OCI-LY1 (cell line): ENCODE measurements around the gene MIF4GD.

Source experiments
- H2AFZ ChIP-seq: fragments of 200-600 bp; sonication (generic), shearing (Covaris generic); 2 replicates; pipeline ENCODE4 v1.6.0; 2014; ENCODE audit warnings: antibody characterized with exemption, mild to moderate bottlenecking, low read length
- H3F3A ChIP-seq: fragments of 200-600 bp; sonication (generic), shearing (Covaris generic); 2 replicates; pipeline ENCODE4 v1.6.0; 2014; ENCODE audit warnings: mild to moderate bottlenecking, antibody characterized with exemption, low read length, moderate library complexity; ENCODE audit not compliant: insufficient read depth
- H3K27ac ChIP-seq: fragments of 200-600 bp; sonication (generic); 2 replicates; pipeline ENCODE4 v1.5.1; 2014; ENCODE audit warnings: low read length, mixed run types, mild to moderate bottlenecking, low read depth; ENCODE audit not compliant: poor library complexity, severe bottlenecking
- H3K27me3 ChIP-seq: fragments of 200-600 bp; sonication (generic); 2 replicates; pipeline ENCODE4 v1.6.0; 2014; ENCODE audit warnings: antibody characterized with exemption, mild to moderate bottlenecking, low read length, moderate library complexity; ENCODE audit not compliant: insufficient read depth
- H3K36me3 ChIP-seq: fragments of 200-600 bp; sonication (generic); 2 replicates; pipeline ENCODE4 v1.6.1; 2014; ENCODE audit warnings: mild to moderate bottlenecking, antibody characterized with exemption, low read length, moderate library complexity, mixed read lengths; ENCODE audit not compliant: insufficient read depth
- H3K4me1 ChIP-seq: fragments of 200-600 bp; sonication (generic); 2 replicates; pipeline ENCODE4 v1.5.1; 2014; ENCODE audit warnings: mild to moderate bottlenecking, low read length, moderate library complexity; ENCODE audit not compliant: insufficient read depth, severe bottlenecking
- H3K4me2 ChIP-seq: fragments of 200-600 bp; sonication (generic), shearing (Covaris generic); 2 replicates; pipeline ENCODE4 v1.6.1; 2014; ENCODE audit warnings: low read length
- H3K4me3 ChIP-seq: fragments of 200-600 bp; sonication (generic); 2 replicates; pipeline ENCODE4 v1.5.1; 2014; ENCODE audit warnings: low read length, low read depth, mild to moderate bottlenecking, mixed read lengths; ENCODE audit not compliant: poor library complexity, severe bottlenecking
- H3K79me2 ChIP-seq: fragments of 200-600 bp; shearing (Covaris generic); 2 replicates; pipeline ENCODE4 v1.6.1; 2016; ENCODE audit warnings: mixed run types, low read length, mixed read lengths; ENCODE audit not compliant: insufficient read depth
- H3K9ac ChIP-seq: fragments of 200-600 bp; sonication (generic), shearing (Covaris generic); 2 replicates; pipeline ENCODE4 v1.6.1; 2014; ENCODE audit warnings: mild to moderate bottlenecking, low read length, mixed read lengths
- H3K9me2 ChIP-seq: fragments of 200-600 bp; sonication (generic), shearing (Covaris generic); 2 replicates; pipeline ENCODE4 v1.6.1; 2014; ENCODE audit warnings: low read depth, mild to moderate bottlenecking, low read length, mixed read lengths
- H3K9me3 ChIP-seq: fragments of 200-600 bp; shearing (Covaris generic); 2 replicates; pipeline ENCODE4 v1.6.1; 2014; ENCODE audit warnings: low read length, mixed read lengths
- H4K20me1 ChIP-seq: fragments of 200-600 bp; sonication (generic), shearing (Covaris generic); 2 replicates; pipeline ENCODE4 v1.6.0; 2016; ENCODE audit warnings: mild to moderate bottlenecking, low read length; ENCODE audit not compliant: insufficient read depth
- EZH2 ChIP-seq: fragments of 200-600 bp; sonication (generic), shearing (Covaris generic); IDR thresholded peaks from 2 replicates; pipeline ENCODE4 v1.8.0; 2017; ENCODE audit warnings: borderline replicate concordance, mixed run types, mild to moderate bottlenecking, antibody characterized with exemption, low read length, moderate library complexity, mixed read lengths
- TF ChIP-seq, protein P1 (sequence below): fragments of 200-600 bp; sonication (generic), shearing (Covaris generic); IDR thresholded peaks from 2 replicates; pipeline ENCODE4 v1.5.1; 2017; ENCODE audit warnings: mild to moderate bottlenecking, antibody characterized with exemption, low read length, moderate library complexity, mixed read lengths

Gene MIF4GD

DNA sequence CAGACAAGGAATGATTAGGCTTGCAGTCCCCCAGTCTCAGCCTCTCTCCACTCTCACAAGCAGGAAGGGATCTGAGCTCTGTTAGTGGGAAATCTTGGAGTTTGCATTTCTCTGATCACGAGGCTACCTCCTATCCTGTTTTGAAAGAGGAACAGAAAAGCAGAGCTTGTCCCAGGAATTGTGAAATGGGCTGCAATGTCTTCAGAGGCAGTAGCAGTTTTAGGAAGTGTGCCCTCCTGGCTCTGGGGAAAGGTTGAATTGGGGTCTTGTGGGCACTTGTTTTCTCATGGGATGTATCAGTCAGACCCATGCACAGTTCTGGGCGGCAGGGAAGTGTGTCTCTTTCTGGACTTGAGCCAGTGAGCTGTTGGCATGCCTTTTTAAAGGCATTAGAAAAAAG, 42.7 kb downstream of the MIF4GD start:
- no peak overlapping the region for H3K4me3 ChIP-seq
- no peaks in the 10 kb centered on the region for H3F3A ChIP-seq
- H3K27ac ChIP-seq: no peak overlapping the region
- no peak overlapping the region for H3K4me2 ChIP-seq
- H3K27me3 ChIP-seq: no peaks in the 10 kb centered on the region
- no peaks in the 10 kb centered on the region for H4K20me1 ChIP-seq
- H3K9me3 ChIP-seq: no peaks in the 10 kb centered on the region
- TF ChIP-seq, protein P1, sequence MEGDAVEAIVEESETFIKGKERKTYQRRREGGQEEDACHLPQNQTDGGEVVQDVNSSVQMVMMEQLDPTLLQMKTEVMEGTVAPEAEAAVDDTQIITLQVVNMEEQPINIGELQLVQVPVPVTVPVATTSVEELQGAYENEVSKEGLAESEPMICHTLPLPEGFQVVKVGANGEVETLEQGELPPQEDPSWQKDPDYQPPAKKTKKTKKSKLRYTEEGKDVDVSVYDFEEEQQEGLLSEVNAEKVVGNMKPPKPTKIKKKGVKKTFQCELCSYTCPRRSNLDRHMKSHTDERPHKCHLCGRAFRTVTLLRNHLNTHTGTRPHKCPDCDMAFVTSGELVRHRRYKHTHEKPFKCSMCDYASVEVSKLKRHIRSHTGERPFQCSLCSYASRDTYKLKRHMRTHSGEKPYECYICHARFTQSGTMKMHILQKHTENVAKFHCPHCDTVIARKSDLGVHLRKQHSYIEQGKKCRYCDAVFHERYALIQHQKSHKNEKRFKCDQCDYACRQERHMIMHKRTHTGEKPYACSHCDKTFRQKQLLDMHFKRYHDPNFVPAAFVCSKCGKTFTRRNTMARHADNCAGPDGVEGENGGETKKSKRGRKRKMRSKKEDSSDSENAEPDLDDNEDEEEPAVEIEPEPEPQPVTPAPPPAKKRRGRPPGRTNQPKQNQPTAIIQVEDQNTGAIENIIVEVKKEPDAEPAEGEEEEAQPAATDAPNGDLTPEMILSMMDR: no peak
- no peak for TF ChIP-seq EZH2
- H3K36me3 ChIP-seq: peaks cover 89% of the 10 kb centered on the region
- H2AFZ ChIP-seq: no peak overlapping the region
- H3K9me2 ChIP-seq: no peaks in the 10 kb centered on the region
- H3K4me1 ChIP-seq: no peaks in the 10 kb centered on the region
- no peaks in the 10 kb centered on the region for H3K79me2 ChIP-seq
- no peak overlapping the region for H3K9ac ChIP-seq

DNA sequence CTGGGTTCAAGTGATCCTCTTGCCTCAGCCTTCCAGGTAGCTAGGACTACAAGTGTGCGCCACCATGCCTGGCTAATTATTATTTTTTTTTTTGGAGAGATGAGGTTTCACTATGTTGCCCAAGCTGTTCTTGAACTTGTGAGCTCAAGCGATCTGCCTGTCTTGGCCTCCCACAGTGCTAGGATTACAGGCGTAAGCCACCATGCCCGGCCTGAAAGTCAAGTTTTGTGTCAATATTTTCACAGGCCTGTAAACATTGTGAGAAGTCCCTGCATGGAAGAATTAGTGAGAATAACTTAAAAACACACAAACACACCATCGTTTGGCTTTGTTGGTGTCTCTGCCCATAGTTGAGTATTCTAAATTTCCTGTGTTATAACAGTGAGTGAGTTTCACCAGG, 43.3 kb downstream of the MIF4GD start:
- Histone ChIP-seq H3K27ac (no peak overlapping the region), H3K36me3 (peaks cover 87% of the 10 kb centered on the region), H4K20me1 (no peaks in the 10 kb centered on the region), H3K9me3 (no peaks in the 10 kb centered on the region), H3K9me2 (no peaks in the 10 kb centered on the region), H3K4me2 (no peak overlapping the region), H3K4me3 (no peak overlapping the region), H3K4me1 (no peaks in the 10 kb centered on the region), H3F3A (no peaks in the 10 kb centered on the region), H3K9ac (no peak overlapping the region), H2AFZ (no peak overlapping the region), H3K27me3 (no peaks in the 10 kb centered on the region), H3K79me2 (no peaks in the 10 kb centered on the region)
- TF ChIP-seq, protein P1: no peak

DNA sequence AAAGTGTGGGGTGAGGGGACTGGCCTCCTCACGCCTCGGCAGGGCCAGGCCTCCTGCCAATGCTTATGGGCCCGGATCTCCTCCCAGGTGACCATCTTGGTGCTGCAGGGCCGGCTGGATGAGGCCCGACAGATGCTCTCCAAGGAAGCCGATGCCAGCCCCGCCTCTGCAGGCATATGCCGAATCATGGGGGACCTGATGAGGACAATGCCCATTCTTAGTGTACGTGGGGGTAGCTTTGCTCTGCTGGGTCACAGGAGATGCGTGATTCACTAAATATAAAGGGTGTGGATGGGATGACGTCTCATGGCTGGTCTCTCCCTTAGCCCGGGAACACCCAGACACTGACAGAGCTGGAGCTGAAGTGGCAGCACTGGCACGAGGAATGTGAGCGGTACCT, 46.0 kb downstream of the MIF4GD start:
- Histone ChIP-seq H3K4me2 (no peak overlapping the region), H3K4me1 (no peaks in the 10 kb centered on the region), H4K20me1 (no peaks in the 10 kb centered on the region), H3K9me3 (no peaks in the 10 kb centered on the region), H3K4me3 (no peak overlapping the region), H3K79me2 (no peaks in the 10 kb centered on the region), H2AFZ (no peak overlapping the region), H3K9me2 (no peaks in the 10 kb centered on the region), H3K27me3 (no peaks in the 10 kb centered on the region), H3K27ac (no peak overlapping the region), H3K9ac (no peak overlapping the region), H3K36me3 (peaks cover 77% of the 10 kb centered on the region), H3F3A (no peaks in the 10 kb centered on the region)
- TF ChIP-seq EZH2: no peak
- TF ChIP-seq, protein P1: no peak
